DMS79 treated with DMSO at 0.1 percent for 48 hours (cell line): ENCODE data around the gene SNCG.
A peak's percentile ranks its signal among the peaks of the same experiment; 100 is the strongest.
"Not testable (repeated sequence)": the region's sequence is repeated elsewhere in the genome, so short reads cannot be mapped to it uniquely, and the experiment has no call there.

Source experiments
- DNase-seq: peaks from one replicate; lab custom pipeline; 2025; lab: John Stamatoyannopoulos, UW

The SNCG gene

GRCh38 chr10:86945361-86946212 is 12.8 kb upstream of the SNCG start:
- DNase-seq: no peak

- peak; percentile 28 for DNase-seq
Measured at GRCh38 chr10:86946213-86947155, 11.9 kb upstream of the SNCG start.

DNA sequence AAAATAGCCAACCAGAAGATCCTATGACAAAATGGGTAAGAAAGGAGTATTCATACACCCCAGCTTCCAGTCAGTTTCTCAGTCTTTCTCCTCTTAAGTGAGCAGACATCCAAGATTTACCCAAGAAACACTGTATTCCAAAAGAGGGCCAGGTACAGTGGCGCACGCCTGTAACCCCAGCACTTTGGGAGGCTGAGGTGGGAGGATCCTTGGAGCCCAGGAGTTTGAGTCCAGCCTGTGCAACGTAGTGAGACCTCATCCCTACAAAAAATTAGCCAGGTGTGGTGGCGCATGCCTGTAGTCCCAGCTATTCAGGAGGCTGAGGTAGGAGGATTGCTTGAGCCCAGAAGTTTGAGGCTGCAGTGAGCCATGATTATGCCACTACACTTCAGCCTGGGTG is 10.6 kb upstream of the SNCG start:
- DNase-seq: not testable (repeated sequence)

GRCh38 chr10:86950349-86950748 is 8.1 kb upstream of the SNCG start:
- no peak for DNase-seq

DNA sequence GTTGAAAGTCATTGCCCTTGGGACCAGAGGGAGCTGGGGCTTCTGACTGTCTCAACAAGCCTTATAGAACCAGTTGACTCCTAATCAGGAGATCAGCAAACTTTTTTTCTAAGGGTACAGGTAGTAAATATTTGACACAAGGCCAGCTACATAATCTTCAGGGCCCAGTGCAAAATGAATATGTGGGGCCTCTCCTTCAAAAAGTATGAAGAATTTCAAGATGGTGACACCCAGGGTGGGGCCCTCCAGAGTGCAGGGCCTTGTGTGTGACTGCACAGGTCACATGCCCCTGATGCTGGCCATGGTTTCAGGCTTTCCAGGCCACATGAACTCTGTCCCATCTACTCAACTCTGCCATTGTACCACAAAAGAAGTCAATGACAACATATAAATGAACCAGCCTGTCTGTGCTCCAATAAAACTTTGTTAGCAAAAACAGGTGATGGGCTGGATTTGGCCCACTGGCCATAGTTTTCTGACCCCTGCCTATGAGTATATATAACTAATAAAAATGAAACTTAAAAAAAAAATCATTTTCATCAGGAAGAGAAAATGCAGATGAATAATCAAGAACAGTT is 7.1 kb upstream of the SNCG start:
- DNase-seq: no peak

- no peak for DNase-seq
Measured at GRCh38 chr10:86952106-86952505, 6.3 kb upstream of the SNCG start.

- not testable (repeated sequence) for DNase-seq
Measured at GRCh38 chr10:86952697-86953096, 5.7 kb upstream of the SNCG start.

DNA sequence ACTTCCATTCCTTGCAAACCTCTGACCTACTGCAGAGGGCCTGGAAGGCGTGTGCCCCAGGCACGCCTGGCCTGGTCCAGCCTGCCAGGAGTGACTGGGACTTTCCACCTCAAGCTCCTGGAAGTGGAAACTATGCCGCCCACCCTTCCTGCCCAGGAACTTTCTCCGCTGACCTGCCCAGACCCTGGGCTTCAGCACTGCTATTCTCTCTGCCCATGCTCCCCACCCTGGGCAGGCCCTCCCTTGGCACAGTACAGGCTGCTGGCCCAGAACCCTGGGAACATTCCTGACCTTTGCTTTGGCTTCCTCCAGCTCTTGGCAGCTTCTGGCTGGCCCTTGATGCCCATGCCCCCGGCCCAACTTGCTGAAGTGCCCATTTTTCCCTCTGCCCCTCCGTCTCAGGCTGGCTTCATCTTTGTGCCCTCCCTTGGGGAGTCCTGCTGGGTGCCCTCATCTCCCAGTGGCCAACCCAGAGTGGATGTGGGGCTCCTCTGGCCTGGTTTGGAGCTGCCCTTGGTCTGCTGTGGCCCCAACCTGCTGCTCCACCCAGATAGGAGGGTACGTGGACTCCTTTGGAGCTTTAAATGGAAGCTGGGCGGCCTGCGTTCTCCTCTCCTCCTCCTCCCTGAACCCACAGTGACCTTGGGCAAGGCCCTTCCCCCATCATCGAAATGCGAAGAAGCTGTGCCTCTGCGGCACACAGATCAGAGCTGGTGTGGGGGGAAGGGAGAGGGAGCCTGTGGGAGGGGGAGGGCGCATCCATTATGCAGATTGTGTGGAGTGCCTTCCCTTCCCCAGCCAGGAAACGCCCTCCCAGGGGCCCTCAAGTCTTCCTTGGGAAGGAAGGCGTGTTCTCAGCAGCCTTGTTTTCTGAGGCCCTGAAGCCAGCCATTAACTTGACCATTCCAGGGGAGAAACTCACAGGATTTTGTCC is 4.4 kb upstream of the SNCG start:
- DNase-seq: no peak

GRCh38 chr10:86954681-86955500 is 3.5 kb upstream of the SNCG start:
- DNase-seq: no peak

- no peak for DNase-seq
Measured at GRCh38 chr10:86955501-86956194, 2.8 kb upstream of the SNCG start.

DNA sequence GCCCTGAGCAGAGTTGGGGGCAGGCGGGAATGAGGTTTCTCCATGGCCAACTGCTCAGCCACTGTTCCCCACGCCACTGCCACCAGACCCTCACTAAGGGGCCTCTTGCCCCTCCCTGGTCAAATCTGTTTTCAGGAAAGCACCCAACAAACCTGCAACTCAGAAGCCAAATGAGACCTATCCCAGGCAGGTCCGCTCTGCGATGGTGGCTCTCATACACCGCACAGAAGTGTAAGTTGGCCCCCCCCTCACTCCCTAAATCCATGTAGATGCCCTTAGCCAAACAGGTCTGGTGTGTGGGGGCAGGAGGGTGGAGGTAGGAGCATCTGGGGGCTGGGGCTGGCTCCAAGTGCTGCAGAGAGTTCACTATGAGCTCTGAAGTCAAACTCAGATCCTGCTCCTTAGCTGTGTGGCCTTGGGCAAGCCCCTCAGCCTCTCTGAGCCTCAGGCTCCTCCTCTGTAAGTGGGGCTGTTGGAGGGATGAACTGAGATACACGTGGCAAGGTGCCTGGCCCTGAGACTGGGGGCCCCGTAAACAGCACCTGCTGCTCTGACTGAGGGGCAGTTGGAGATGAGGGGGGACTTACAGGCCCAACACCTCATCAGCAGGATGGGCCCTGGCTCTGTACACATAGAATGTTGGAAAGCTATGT is 2.1 kb upstream of the SNCG start:
- no peak for DNase-seq

DNA sequence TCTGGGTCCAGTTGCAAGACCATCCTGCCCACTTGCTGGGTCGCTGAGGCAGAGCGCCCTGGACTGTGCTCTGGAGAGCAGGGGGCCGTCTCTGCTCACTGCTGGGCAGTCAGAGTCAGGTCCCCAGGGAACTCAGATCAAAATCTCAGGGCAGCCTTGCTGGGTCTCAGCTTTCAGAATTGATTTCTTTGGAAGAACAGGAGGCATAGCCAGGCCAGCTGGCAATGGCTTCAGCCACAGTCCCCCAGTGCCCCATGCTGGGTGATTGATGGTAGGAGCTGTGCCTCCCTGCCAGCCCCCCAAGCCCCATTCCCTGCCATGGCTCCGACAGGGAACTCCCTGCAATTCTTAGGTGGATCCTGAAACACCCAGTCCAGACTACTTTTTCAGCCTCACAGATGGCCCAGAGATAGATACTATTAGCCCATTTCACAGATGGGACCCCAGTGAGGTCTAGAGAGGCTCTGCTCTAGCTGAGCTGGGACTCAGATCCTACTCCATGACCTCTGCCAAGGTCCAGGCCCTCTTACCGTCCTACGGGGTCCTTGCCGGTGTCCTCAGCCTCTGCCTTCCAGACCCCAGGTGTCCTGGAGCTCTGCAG is 1.5 kb upstream of the SNCG start:
- no peak for DNase-seq

DNA sequence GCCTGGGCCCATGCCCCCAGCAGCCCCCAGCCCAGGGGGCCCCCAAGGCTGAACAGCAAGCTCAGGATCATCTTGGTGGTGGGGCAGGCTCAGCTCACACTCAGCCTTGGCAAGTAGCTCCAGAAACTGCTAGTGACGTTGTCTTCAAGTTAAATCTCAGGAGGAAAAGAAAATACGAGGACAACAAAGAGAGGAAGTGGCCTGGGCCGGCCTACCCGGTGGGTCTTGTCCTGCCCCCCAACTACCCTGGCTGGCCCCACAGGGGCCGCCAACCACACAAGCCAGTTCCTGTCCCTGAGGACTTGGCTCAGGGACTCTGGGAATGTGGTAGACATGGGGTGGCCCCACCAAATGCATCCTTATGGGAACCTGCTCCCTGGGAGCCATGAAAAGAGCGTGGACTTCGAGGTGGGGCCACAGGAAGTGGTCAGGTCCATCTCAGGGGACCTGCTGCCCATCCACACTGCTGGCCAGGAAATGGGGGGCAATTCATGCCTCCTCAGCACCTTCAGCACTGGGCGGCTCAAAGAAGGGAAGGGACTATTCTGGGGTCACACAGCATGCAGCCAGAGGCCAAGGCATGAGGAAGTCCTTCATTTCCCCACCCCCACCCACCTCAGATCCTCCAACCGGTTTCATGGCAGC is 806 bp upstream of the SNCG start, which contains the start of gene MMRN2:
Gene MMRN2, minus strand, starts transcription at position 145 of the 645 bp plus-strand sequence. Its CDS starts 74 bp downstream, at position 71.
- DNase-seq: no peak

- no peak for DNase-seq
Measured at GRCh38 chr10:86958901-86959736, 720 bp downstream of the SNCG start.

DNA sequence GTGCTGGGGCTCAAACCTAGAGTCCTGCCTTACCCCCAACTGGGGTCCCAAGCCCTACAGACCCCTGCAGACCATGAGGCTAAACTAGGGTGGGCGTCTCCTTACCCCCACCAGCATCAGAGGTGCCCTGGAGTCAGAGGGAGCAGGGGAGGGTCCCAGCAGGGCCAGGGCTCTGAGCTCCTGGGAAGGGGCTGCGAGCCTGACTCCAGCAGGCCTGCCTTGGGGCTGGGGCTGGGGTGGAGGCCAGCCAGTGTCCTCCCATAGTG is 1.3 kb downstream of the SNCG start:
- DNase-seq: no peak

- no peak for DNase-seq
Measured at GRCh38 chr10:86960003-86960862, 1.8 kb downstream of the SNCG start.
